DMS79 treated with DMSO at 0.1 percent for 48 hours (cell line): ENCODE measurements around the gene ASTN1.

Experiments
- DNase-seq: peaks from one replicate; lab custom pipeline; 2025; lab: John Stamatoyannopoulos, UW

ASTN1 gene

DNA sequence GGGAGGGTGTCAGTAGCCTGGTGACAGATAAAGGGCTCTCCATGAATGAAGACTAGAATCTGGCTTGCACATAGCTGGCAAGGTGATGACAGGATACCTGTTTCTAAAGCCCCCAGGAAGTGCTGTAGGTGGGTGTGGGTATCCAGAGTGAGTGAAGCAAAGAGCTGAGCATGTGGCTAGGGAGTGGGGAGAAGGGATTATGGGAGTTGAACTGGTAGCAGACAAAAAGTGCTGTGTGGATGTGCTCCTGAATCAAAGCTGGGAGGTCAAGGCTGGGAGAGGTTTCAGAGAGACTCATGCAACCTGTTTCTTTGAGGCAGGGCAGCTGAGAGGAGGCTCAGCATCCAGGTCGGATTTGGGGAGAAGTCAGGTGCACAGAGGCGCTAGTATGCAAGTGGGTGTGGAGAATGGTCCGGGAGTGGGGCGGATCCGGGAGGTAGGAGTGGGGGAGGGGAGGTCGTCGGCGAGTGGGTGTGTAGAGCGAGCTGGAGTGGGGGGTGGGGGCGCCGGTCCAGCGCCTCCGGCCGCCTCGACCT lies 600 bp downstream of the ASTN1 start:
- DNase-seq, result peak; percentile 6

DNA sequence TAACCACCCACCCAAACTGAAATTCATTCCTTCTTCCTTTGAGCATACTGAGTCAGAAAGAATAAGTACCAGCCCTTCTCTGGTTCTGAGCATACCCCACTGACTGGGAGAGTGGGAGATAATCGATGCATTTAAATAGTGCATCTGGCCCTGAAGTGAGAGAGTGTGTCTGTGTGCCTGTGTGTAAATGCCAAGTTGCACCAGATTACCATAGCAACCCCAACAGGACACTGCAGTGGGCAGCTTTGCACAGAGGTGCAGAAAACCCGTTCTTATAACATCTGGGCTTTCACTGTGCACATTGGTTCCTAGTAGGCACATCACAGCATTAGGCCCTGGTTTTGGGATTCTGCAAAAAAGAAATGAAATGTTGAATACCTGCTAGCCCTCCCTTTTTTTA lies 2.3 kb downstream of the ASTN1 start:
- no peak for DNase-seq

DNA sequence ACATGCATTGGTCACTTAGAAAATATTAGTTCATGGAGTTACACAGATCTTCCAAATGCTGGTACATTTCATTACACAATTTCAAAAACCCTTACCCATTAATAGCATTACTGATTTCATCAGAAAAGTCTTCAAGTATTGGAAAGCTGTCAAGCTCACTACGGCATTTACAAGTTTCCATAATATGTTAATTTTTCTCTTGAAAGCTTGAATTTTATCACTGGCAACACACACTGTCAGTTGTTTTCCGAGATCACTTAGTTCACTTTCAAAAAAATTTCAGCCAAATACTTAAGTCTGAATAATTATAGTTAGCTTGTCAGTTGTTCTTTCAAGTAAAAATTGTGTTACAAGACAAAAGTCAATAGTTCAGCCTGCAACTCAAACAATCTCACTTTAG lies 18.0 kb downstream of the ASTN1 start:
- DNase-seq, result no peak

DNA sequence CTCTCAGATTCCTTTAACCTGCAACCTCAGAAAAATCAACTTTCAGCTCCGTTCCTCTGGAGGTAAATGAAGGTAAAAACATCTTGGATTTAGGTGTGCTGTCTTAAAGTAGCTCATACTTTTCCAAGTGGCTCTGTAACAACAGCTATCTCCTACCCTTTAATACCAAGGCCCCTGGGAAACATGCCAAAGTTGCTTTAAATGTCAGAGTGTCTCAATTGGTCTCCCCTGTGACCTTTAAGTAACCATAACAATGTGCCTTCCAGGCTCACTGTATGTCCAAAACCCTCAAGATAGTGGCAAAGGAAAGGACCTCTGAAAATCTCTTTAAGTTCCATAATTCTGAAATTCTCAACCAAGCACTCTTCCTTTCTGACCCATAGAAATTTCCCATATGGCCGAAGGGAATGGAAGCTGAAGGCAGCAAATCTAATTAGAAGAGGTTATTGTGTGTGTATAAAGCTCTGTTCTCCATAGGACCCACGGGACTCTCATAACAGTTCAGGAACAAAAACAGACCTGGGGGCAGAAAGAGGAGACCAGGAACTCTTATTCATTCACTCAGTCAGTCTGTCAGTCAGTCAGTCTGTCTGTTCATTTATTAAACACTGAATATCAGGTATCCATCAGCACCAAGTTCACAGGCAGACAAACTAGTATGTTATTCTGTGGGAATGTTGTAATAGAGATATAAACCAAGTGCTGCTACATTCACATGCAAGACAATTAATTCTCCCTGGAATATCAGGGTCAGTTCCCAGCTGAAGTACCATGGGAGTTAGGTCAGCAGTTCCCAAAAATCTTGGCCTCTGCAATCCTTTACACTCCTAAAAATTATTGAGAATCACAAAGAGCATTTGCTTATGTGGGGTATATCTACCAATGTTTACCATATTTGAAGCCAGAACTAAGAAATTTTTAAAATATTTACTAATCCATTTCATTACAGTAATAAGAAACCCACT lies 19.1 kb downstream of the ASTN1 start:
- no peak for DNase-seq

DNA sequence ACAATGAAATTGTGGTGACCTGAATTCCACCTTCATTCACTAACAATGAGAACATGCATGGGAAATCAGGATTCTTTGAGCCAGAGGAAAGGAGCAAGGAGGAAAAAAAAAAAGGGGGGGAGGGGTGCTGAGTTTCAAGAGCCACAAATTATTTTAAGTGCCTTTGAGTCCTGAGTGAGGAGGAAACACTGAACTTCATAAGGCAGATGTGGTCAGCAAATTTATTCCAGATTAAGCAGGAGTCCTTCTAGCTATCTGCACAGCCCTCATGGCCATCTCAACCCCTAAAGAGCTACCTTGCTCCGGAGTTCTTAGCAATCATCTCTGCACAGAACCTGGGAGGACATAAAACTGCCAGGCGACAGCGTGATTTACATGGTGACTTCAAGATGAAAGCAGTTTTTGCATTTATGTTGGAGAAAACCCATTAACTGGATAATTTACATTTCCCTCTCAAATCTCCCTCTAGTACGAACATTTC lies 21.7 kb downstream of the ASTN1 start:
- DNase-seq, result no peak

DNA sequence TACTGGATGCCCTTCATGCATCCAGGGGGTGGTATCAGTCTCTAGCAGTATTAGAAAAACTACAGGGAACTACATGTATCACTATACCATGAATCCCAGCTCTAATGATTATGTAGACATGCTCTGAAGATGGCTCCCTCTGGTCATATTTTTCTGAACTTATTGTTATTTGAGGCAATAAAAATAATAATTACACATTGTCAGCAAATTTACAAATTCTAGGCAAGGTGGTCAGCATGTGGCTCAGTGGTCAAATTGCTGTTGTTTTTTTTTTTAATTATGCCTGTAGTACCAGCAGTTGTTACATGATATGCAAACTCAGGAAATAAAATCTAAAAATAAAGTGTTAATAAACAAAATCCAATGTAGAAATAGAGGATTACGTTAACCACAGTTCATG lies 22.5 kb downstream of the ASTN1 start:
- DNase-seq, result no peak

DNA sequence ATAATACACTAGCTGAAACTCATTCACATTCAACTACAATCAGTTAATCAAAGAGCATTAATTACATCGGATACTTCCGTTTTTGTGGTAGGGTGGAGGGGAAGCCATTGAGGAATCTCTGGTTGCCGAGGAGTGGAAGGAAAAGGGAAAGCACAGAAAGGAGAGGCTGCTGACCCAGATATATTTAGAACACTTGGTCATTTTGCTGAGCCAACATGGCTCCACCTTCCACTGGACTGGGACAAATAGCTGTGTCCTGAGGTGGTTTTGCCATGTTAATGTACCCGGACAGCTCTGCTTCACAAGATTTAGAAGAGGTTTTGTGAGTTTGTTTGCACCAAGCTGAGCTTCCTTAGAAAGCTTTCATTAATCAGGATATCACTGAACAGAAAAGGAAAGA lies 26.2 kb downstream of the ASTN1 start:
- DNase-seq, result no peak

DNA sequence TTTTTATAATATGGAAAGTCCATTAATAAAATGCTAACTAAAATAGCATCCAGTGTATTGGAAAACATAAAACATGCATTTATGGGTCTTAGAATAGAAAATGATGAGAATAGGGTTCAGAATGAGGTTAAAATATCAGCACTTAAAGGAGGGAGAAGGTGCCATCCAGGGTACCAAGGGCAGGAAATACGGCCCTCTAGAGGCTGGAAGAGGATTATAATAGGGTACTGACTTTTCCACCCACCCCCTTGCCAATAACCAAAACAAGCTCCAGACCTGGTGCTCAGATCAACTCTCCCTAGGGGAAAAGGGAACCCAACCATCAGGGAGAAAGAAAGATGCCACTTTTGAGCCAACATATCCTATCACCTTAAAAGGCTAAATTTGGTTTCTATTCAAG lies 26.7 kb downstream of the ASTN1 start:
- no peak for DNase-seq

DNA sequence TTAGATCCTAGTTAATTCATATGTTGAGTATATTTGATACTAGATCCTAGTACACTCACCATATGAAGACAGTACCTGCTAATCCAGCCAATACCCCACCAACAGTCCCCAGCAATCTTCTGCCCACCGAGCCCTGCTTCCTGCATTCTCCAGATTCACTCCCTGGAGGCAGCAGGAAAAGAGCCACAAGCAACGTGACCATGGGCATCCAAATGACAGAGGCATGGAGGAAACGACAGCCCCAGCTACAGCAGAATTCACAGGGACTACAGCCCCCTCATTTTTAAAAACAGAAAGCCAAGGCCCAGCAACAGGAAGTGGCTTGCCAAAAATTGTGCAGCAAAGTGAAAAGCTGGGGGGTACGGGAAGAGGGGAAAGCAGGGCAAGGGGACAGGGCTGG lies 29.3 kb downstream of the ASTN1 start:
- no peak for DNase-seq

DNA sequence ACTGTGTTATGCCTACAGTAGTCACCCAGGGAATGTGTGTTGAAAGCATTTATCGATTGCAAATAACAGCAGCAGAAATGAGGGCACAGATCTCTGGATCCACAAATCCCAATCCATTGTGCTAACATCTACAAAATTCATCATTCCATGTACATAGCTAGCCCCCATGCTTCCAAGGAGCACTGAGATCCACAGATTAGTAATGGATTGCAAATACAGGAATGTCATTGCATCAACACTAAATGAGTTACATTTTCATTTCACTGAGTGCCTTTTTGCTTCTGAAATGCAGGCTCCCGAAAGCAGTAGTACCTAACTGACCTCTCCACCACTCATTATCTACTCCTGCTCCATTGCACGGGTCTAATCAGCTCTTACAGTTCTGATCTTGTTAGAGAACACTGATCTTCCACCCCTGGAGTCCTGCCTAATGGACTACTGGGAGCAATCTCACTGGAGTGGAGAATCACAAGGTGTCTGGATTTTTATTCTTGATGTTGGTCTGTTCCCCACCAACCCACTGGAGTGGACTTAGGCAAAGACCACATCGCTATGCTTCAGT lies 30.5 kb downstream of the ASTN1 start:
- DNase-seq, result no peak

DNA sequence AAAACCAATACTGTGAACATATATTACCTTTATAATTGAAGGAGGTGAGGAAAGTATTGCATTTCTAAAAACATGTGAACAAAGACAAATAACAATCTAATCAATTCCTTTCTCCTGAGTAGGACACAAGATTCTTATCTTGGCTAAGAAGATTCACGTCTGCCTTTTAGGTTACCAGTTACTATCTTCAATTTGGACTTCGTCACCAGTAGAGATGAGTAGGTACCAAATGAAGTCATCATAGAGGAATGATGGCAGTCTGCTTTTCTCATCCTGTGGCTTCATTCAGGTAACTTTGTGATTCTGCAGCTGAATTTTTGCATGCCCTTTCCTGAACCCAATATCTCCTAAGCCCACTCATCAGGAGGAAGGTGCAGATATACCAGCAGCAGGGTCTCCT lies 32.4 kb downstream of the ASTN1 start:
- DNase-seq, result no peak

DNA sequence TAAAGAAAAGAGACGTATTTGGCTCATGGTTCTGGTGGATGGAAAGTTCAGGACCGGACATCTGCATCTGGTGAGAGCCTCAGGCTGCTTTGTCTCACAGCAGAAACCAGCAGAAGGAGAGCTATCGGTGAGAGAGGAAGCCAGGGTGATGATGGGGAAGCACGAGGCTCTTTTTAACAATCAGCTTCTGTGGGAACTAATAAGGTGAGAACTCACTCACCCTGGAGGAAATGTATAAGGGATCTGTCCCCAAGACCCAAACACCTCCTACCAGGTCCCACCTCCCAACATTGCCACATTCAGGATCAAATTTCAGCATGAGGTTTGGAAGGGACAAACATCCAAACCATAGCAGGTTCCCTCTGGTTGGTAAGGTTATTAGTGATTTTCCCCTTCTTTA lies 32.8 kb downstream of the ASTN1 start:
- no peak for DNase-seq

DNA sequence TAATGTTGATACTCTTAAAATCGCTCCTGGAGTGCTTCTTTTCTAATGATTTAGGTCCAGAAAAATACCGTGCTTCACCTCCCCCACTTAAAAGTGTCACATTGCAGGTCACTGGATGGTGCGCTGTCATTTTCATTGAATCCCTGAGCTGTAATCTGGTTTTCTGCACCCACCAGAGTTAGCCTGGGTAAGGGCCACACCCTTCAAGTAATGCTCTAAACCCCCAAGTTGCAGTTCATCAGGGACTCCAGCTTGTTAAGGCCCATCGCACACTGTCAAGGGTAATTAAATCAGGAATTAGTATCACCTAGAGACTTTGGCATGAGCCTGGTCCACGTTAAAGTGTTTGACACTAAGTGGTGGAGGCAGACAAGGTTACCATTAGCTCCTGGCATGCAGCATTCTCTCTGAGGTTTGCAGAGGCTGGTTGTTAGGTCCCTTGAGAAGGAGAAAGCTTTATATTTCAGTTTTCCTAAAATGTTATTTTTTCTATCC lies 34.0 kb downstream of the ASTN1 start:
- DNase-seq, result peak; percentile 17

DNA sequence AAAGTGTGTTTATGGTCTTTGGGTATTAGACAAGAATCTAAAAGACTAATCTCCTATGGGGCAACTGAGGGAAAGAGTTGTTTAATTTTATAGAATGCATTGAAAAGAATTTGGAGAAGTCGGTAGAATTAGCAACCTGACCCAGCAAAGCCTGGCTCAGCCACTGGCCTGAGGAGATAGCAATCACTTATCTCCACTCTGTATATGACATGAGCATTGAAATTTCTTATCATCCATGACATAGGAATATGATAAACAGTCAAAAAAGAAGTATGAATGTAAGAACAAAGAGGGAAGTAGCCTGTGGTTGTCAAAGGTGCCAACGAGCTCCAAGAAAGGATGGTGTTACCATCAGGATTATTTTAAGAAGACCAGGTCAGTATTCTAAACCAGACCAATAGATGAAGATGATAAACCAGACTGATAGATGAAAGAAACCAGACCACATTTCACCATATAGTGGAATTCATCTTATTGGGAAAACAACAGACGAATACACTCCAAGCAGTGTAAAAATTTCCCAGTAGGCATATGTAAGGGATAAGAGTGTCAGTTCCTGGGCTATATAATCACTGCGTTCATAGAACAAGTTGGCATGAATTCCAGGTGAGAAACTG lies 35.7 kb downstream of the ASTN1 start:
- no peak for DNase-seq

DNA sequence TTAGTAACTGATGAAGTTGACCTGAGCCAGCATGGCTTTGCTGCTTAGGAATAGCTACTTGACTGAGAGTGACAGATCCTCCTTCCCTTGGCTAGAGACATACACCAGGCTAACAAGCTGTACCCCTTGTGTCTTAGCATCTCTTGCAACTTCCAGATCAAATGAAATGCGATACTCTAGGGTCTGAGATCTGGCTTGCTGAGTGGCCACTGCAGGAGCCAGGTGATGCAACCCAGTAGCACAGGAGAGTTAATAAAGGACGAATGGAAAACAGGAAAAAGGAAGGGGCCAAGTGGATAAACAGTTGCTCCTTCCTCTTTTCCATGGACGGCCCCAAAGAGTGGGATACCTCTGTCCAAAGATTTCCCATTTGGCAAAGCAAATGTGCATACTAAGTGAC lies 38.2 kb downstream of the ASTN1 start:
- DNase-seq, result no peak

DNA sequence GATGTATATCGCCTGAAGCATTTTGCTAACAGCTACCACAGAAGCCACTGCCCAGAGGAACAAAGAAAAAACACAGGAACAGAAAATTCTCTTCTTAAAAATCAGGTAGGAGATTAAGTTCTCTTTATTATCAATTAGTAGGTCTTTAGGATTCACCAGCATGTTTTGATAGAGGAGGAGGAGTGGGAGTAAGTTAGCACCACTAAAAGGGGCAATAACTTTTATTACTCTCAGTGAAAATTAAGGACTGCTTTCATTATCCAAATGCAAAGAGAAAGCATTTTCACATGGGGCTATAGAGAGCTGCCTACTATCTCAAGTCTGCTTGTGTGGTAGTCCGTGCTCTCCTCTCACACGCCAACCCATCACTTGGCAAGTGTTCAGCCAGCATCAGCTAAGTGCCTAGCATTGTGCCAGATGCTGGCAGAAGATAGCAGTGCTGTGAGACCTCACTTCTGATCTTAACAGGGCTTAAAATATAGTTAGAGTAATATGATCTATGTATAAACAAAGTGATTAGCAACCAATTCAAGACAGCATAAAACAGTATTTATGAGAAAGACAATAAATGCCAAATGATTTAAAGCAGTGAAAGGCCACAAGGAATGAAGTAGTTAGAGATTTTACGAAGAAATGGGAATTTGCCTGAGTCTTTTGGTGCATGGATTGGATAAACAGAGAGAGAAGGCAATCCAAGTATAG lies 39.8 kb downstream of the ASTN1 start:
- no peak for DNase-seq

DNA sequence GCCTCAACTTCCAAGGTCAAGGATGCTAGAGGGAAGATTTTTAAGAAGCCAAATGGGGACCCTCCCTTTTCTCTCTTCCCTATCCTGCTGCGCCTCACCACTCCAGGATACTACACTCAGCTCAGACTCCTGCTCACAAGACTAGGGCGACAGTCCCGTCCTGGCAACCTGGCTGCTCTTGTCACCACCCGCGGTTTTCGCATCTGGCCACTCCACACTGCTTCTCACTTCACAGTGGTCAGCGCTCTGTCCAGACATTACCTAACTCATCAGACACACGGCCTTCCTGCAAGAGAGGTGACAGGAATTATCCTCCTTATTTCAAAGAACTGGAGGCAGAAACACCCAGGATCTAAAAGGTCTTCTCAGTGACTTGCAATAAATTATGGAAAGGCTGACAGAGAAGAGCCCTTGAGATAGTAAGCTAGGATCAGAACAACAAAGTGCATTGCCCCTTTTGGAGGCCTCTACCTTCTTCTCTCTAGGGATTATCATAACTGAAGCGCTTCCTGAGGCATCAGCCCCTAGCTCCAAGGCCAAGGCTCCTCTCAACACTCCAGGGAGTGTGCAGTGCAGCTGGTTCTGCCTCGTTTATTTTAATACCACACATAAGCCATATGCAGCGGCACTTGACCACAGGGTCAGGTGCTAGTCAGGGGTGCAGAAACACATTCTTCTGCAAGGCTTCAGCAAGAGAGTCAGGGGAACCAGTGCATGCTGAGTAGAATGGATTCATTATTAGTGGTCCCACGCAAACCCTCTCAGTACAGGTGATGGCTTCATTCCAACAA lies 41.9 kb downstream of the ASTN1 start:
- peak; percentile 68 for DNase-seq

DNA sequence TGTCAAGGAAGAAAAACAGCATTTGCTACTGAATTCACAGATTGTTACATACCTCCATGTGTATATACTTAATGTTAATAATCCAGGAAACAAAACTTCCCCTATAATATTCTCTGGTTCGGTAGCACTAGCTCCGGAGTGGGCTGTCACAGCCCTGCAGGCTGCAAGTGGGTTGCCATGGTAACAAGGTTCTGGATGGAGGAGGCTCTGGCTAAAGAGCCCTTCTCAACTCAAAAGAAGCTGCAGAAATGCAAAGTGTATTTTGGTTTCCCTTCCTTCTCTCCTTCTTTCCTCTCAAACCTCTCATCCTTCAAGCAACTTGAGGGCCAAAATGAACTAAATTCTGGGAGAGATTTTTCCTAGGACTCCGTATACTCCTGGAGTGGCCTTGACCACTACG lies 45.2 kb downstream of the ASTN1 start:
- peak; percentile 35 for DNase-seq

DNA sequence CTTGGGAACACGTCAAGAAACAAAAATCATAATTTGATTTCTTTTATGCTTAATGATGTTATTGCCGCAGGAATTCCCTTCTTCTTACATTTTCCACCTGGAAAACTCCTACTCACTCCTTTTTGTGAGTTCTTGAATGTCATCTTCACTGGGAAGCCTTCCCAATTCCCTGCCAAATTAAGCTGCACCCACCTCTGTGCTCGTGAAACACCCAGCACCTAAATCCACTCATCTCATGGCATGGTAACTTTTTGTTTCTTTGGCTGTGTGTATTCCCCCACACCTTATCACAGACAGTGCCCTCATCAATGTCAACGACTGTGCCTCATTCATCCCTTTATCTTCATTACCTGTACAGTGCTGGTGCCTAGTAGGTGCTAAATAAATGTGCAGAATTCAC lies 45.6 kb downstream of the ASTN1 start:
- DNase-seq, result no peak

DNA sequence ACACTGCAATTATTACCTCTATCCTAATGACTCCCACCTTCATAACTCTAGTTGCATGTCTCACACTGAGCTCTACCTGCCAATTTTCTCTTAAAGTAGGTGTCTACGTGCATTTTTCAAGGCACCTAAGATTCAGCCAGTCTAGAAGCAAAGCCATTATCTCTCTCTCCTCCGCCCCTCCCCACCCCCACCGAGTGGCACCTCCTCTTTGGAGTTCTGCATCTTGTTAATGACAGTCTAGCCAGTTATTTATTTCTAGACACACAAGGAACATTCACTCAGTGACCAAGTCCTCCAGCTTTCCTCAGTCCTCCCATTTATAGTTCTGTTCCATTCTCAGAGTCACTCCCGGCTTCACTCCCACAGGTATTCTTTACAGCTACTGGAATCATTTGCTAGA lies 47.6 kb downstream of the ASTN1 start:
- no peak for DNase-seq
